GM18870 (cell line): ENCODE results near the gene ZNF529.
"Not testable (repeated sequence)": the region's sequence is repeated elsewhere in the genome, so short reads cannot be mapped to it uniquely, and the experiment has no call there.

Experiments
- ATAC-seq: cut with Tn5 transposase; IDR thresholded peaks from one replicate; pipeline ENCODE4 v1.9.1; 2021; ENCODE audit warnings: moderate library complexity; ENCODE audit not compliant: unreplicated experiment

The ZNF529 gene

GRCh38 chr19:36573020-36573894, at the start of gene ZNF529:
ZNF529 (minus strand) TSS chr19:36573292; CDS start chr19:36572346, 946 bp downstream.
- ATAC-seq: peak; percentile 84

GRCh38 chr19:36605877-36606478, 32.9 kb upstream of the ZNF529 start:
- no peak for ATAC-seq

- ATAC-seq: no peak
These were observed 32.2 kb upstream of the ZNF529 start, which contains the start of gene ZNF382 for GRCh38 chr19:36605101-36605876. ZNF382 (plus strand) TSS chr19:36605313; CDS start chr19:36609915, 4,602 bp downstream.

- ATAC-seq: peak; percentile 49
These were observed 31.6 kb upstream of the ZNF529 start for GRCh38 chr19:36604656-36605100.

GRCh38 chr19:36602681-36603080, 29.6 kb upstream of the ZNF529 start:
- ATAC-seq: not testable (repeated sequence)

- ATAC-seq: no peak
These were observed 6.2 kb upstream of the ZNF529 start for GRCh38 chr19:36579255-36579654.

- ATAC-seq: no peak
These were observed 4.3 kb upstream of the ZNF529 start for GRCh38 chr19:36577271-36577996.

GRCh38 chr19:36574741-36575140, 1.6 kb upstream of the ZNF529 start:
- ATAC-seq: no peak

- ATAC-seq: peak; percentile 8
These were observed 1.0 kb upstream of the ZNF529 start for GRCh38 chr19:36573895-36574720.

- no peak for ATAC-seq
These were observed 486 bp downstream of the ZNF529 start for GRCh38 chr19:36572593-36573019.

GRCh38 chr19:36564391-36564790, 8.7 kb downstream of the ZNF529 start:
- no peak for ATAC-seq

- no peak for ATAC-seq
These were observed 25.9 kb downstream of the ZNF529 start for GRCh38 chr19:36547001-36547732.

- ATAC-seq: peak; percentile 29
These were observed 44.1 kb downstream of the ZNF529 start for GRCh38 chr19:36528921-36529518.

GRCh38 chr19:36528194-36528920, 44.7 kb downstream of the ZNF529 start, which contains the start of gene ZNF260:
ZNF260 (minus strand) TSS chr19:36528271; CDS start chr19:36515238, 13,033 bp downstream.
- peak; percentile 77 for ATAC-seq

GRCh38 chr19:36527873-36528193, 45.3 kb downstream of the ZNF529 start:
- no peak for ATAC-seq

GRCh38 chr19:36527341-36527740, 45.8 kb downstream of the ZNF529 start:
- no peak for ATAC-seq

GRCh38 chr19:36526581-36526980, 46.5 kb downstream of the ZNF529 start:
- ATAC-seq: no peak

- ATAC-seq: no peak
These were observed 48.5 kb downstream of the ZNF529 start for GRCh38 chr19:36524617-36525016.
